H1 (cell line): Measurements from ENCODE around the gene PLD5. TPM values are rescaled to one million over a fixed set of nuclear protein-coding genes. Genes with fewer than 3 reads are reported as not detected.

Source experiments
- BCL11A ChIP-seq, 2 experiments: IDR thresholded peaks; one replicate each; pipeline ENCODE4 v1.6.1; 2011; ENCODE audit warnings: low read depth in 2 of 2, low read length in 2 of 2, mild to moderate bottlenecking in 2 of 2
- CBX8 ChIP-seq: fragments of 300-800, 300-1000 bp; sonication (generic); IDR thresholded peaks from 2 replicates; pipeline ENCODE4 v1.7.1; 2016; ENCODE audit warnings: low read depth, low read length, borderline replicate concordance
- SIX5 ChIP-seq: IDR thresholded peaks from 2 replicates; pipeline ENCODE4 v1.6.1; 2011; ENCODE audit warnings: mild to moderate bottlenecking, low read depth, low read length
- TEAD4 ChIP-seq: IDR thresholded peaks from 2 replicates; pipeline ENCODE4 v1.6.1; 2012; ENCODE audit warnings: low read depth, low read length, inconsistent platforms, mixed read lengths
- polyA plus RNA-seq, 7 experiments: library from polyadenylated mRNA; depleted of rRNA in 3 of 7; stranded (reverse) in 5 of 7; unstranded in 2 of 7; fragments of >200 nt in 5 of 7; fragments of 200-250 nt in 2 of 7; gene quantifications; 1 replicate in 5 of 7; 2 replicates in 1 of 7; 4 replicates in 1 of 7; pipeline versions ENCODE4 v1.2.1 to v1.2.3, GENCODE V29; 2011 to 2013; ENCODE audit warnings: missing spikeins in 2 of 7, mixed read lengths in 2 of 7
- total RNA-seq: library from RNA; stranded (reverse); fragmentation: NEBNext Ultra II Directional; extraction: Animal tissue kit (Norgen Biotek cat#: 25700); gene quantifications from 2 replicates; pipeline ENCODE4 v1.2.1, GENCODE V29; 2021

The PLD5 gene
- total and polyA plus RNA-seq, 2 of the 8 experiments (the other 6 are each of a cell fraction or from before 2014, with no cell fraction given), result 0.86 to 8.5 TPM

- no peak for TF ChIP-seq SIX5
- TF ChIP-seq CBX8, result no peak
- no peak for TF ChIP-seq TEAD4
- TF ChIP-seq BCL11A (IDR thresholded peaks at IDR 0.05; ENCODE audit: low read depth in 2 of 2, low read length in 2 of 2), result no peak
Observed at GRCh38 chr1:242515555-242515954, 8.9 kb downstream of the PLD5 start (continued).
